NT2/D1 (cell line): ENCODE measurements around the gene FMN1.
"Not testable (repeated sequence)": the region's sequence is repeated elsewhere in the genome, so short reads cannot be mapped to it uniquely, and the experiment has no call there.

Experiments
- DNase-seq: peaks from one replicate; pipeline ENCODE4 v3.0.0-alpha.2; 2011; ENCODE audit warnings: low read depth, low spot score
- H3K27me3 ChIP-seq: 2 replicates; pipeline ENCODE4 v1.6.0; 2011; ENCODE audit warnings: mild to moderate bottlenecking; ENCODE audit not compliant: insufficient read length, insufficient read depth
- H3K36me3 ChIP-seq: 2 replicates; pipeline ENCODE4 v1.6.1; 2011; ENCODE audit warnings: mild to moderate bottlenecking, low read length, mixed read lengths; ENCODE audit not compliant: insufficient read depth, insufficient read length
- H3K4me1 ChIP-seq: 2 replicates; pipeline ENCODE4 v1.5.1; 2011; ENCODE audit not compliant: insufficient read depth, insufficient read length
- H3K4me3 ChIP-seq: 2 replicates; pipeline ENCODE4 v1.5.1; 2011; ENCODE audit warnings: low read depth; ENCODE audit not compliant: insufficient read length
- H3K9ac ChIP-seq: 2 replicates; pipeline ENCODE4 v1.6.0; 2011; ENCODE audit warnings: low read depth; ENCODE audit not compliant: insufficient read length
- H3K9me3 ChIP-seq: 2 replicates; pipeline ENCODE4 v1.5.1; 2011; ENCODE audit warnings: mild to moderate bottlenecking, low read length; ENCODE audit not compliant: insufficient read depth
- SUZ12 ChIP-seq: IDR thresholded peaks from 2 replicates; pipeline ENCODE4 v1.6.1; 2011; ENCODE audit not compliant: insufficient read length, insufficient read depth; ENCODE audit errors: extremely low read depth
- YY1 ChIP-seq: IDR thresholded peaks from 2 replicates; pipeline ENCODE4 v1.6.1; 2011; ENCODE audit not compliant: insufficient read length, insufficient read depth
- ZNF274 ChIP-seq: IDR thresholded peaks from 2 replicates; pipeline ENCODE4 v1.6.1; 2011; ENCODE audit warnings: mild to moderate bottlenecking, low read depth, low read length

FMN1 gene

DNA sequence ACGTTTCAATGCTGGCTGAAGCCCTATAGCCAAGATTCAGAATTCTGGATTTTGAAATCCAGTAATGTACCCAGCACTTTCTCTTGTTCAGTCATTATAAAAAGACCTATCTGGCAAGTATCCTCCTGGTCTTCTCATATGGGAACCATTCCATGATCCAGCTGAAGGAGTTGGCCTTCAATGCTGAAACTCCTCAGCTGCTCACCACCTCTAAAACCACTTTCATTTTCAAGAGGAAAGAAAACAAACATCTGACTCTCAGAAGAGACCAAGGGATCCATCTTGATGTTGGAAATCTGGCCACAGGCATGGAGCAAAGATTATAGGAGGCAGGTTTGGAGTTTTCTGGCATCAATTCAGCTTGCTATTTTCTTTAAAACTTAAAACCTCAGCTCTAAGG is 235.4 kb downstream of the FMN1 start:
- Histone ChIP-seq H3K27me3 (no peaks in the 10 kb centered on the region), H3K9ac (no peak overlapping the region), H3K4me1 (no peaks in the 10 kb centered on the region), H3K9me3 (no peaks in the 10 kb centered on the region), H3K36me3 (no peaks in the 10 kb centered on the region), H3K4me3 (no peak overlapping the region)
- no peak for DNase-seq
- TF ChIP-seq ZNF274 (no peak), YY1 (no peak), SUZ12 (no peak)

DNA sequence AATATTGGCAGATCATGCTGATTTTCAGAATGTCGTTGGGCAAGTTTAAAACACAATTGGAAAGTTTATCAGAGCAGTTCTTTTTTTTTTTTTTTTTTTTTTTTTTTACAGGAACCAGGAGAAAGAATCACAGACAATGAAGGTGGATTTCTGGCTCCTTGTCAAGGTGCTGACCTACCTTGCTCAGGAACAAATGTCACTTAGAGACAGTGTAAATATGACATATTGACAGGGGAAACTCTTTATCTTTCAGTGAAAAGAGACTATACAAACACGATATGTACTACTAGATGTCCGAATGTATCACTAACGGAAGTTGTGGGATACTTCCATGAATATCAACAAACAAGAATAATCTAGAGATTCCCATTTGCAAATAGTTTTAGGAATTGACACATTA is 237.3 kb downstream of the FMN1 start:
- Histone ChIP-seq H3K27me3 (no peaks in the 10 kb centered on the region), H3K9me3 (no peaks in the 10 kb centered on the region), H3K36me3 (no peaks in the 10 kb centered on the region), H3K9ac (no peak overlapping the region), H3K4me1 (no peaks in the 10 kb centered on the region), H3K4me3 (no peak overlapping the region)
- DNase-seq, result no peak
- TF ChIP-seq ZNF274 (no peak), SUZ12 (no peak), YY1 (no peak)

DNA sequence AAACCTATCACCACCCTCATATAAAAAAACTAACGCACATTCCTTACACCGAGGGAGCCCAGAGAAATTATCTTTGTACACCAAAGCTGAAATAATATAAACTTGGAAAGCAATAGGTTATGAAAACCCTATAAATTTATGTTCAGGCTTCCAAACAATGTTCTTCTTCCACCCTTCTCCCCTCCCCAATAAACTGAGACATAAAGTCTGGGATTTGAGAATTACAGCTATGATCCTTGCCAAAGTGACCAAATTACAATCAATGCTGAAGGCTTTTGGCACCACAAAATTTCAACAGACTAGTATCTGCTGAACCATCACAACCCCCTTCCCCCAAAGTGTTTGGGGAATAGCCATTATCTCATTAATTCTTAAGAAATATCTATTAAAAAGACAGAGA is 237.8 kb downstream of the FMN1 start:
- no peaks in the 10 kb centered on the region for H3K9me3 ChIP-seq
- H3K4me1 ChIP-seq, result no peaks in the 10 kb centered on the region
- no peak for TF ChIP-seq YY1
- TF ChIP-seq ZNF274, result no peak
- TF ChIP-seq SUZ12, result no peak
- no peaks in the 10 kb centered on the region for H3K27me3 ChIP-seq
- H3K36me3 ChIP-seq, result no peaks in the 10 kb centered on the region
- DNase-seq, result no peak
- no peak overlapping the region for H3K9ac ChIP-seq
- no peak overlapping the region for H3K4me3 ChIP-seq

DNA sequence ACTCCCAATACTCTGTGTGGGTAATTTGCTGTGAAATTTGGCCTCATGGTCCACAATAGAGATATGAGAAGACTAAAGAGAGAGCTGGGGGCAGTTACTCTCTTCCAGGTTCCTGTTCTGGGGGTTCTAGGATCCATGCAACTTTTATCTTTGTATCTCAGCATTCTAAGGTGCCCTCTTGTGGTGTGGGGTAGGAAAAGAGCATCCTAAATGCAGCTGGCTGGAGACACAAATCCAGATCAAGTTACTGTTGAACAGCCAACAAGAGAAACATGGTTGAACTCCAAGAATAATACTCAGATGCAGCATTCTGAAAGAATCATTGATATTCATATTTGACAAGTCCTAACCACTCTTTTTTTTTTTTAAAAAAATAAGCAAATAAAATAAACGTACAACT is 238.5 kb downstream of the FMN1 start:
- H3K9ac ChIP-seq, result no peak overlapping the region
- no peaks in the 10 kb centered on the region for H3K27me3 ChIP-seq
- H3K36me3 ChIP-seq, result no peaks in the 10 kb centered on the region
- no peak overlapping the region for H3K4me3 ChIP-seq
- no peaks in the 10 kb centered on the region for H3K4me1 ChIP-seq
- peak; percentile 22 for DNase-seq
- TF ChIP-seq ZNF274 (no peak), YY1 (no peak), SUZ12 (no peak)
- H3K9me3 ChIP-seq, result no peaks in the 10 kb centered on the region

DNA sequence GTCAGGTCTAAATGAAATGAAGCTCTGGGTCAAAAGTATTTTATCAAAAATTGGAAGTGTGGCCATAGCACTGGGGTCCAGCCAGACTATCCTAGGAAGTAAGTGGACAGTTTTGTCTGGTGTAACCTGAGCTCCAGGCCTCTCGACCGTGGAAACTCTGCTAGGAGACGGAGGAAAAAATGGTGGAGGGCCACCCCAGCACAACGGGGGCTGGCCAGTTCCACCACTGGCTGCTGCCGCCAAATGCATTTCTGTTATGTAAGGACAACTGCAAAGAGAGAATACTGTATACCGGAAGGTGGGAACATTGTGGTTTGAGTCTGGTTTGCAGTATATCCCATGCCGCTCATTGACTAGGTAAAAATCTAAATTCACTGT is 241.0 kb downstream of the FMN1 start:
- H3K36me3 ChIP-seq, result no peaks in the 10 kb centered on the region
- no peak overlapping the region for H3K4me3 ChIP-seq
- no peak for TF ChIP-seq ZNF274
- TF ChIP-seq YY1, result no peak
- H3K27me3 ChIP-seq, result no peaks in the 10 kb centered on the region
- DNase-seq, result no peak
- H3K9ac ChIP-seq, result no peak overlapping the region
- H3K4me1 ChIP-seq, result no peaks in the 10 kb centered on the region
- no peaks in the 10 kb centered on the region for H3K9me3 ChIP-seq

DNA sequence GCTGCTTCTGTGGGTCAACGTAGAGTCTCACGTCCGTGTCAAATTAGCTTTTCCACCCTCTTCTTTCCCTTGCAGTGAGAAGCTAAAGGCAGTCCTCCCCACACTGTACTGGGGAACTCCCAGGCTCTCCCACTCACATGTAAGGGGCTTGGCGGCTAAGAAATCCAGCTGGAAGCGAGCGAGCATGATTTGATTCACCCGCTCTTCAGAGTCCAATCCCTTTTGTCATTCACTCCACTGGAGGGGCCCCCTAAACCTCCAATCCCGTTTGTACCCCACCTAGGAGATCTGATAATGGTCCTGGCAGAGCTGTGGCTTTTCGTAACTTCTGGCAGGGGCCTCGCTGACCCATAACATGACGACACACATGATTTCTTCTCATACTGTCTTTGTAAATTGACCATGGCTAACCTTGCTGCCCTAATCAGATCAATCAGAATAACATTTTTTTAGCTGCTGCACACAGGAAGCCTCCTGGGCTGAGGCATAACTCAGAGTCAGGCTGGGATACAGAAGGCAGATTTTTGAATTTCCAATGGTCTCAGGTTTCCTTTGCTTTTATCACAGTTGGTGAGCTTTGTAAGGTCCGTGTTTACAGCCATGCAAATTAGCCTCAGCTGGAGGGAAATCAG is 241.5 kb downstream of the FMN1 start:
- DNase-seq, result no peak
- TF ChIP-seq ZNF274 (no peak), YY1 (no peak), SUZ12 (no peak)
- no peaks in the 10 kb centered on the region for H3K9me3 ChIP-seq
- no peak overlapping the region for H3K4me3 ChIP-seq
- no peaks in the 10 kb centered on the region for H3K27me3 ChIP-seq
- H3K9ac ChIP-seq, result no peak overlapping the region
- no peaks in the 10 kb centered on the region for H3K4me1 ChIP-seq
- no peaks in the 10 kb centered on the region for H3K36me3 ChIP-seq

DNA sequence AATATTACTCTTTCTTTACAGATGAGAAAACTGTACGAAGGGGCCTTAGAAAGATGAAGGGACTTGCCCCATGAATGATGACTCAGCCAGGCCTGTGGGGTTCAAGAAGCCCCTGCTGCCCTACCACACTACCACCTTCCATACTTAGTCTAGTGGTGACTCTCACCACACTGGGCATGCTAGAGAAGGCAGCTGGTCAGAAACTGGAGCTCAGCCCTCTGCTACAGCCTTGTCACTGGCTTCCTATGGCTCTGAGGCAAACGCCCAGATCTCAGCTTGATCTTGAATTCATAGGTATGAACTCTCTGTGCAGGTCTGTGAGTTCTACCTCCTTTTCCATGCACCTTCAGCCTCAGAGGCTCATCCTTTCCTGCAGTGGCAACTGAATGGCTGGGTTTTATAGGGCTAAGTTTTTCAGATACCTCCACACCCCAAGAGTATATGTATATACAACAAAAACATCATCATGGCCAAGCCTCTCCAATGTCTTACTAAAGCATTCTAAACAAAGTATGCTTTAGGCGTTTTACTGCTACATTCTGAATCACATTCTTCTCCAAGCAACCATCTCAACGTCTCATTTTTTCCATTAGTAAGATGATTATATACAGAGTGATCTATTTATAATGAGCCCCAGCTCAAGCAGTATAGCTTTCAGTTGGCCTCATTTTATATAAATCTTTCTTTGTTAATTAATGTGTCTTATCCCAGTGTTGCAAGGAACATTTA is 242.6 kb downstream of the FMN1 start:
- Histone ChIP-seq H3K9me3 (no peaks in the 10 kb centered on the region), H3K4me3 (no peak overlapping the region), H3K4me1 (no peaks in the 10 kb centered on the region), H3K27me3 (no peaks in the 10 kb centered on the region), H3K36me3 (no peaks in the 10 kb centered on the region), H3K9ac (no peak overlapping the region)
- no peak for TF ChIP-seq YY1
- TF ChIP-seq SUZ12, result no peak
- TF ChIP-seq ZNF274, result no peak
- DNase-seq, result no peak

DNA sequence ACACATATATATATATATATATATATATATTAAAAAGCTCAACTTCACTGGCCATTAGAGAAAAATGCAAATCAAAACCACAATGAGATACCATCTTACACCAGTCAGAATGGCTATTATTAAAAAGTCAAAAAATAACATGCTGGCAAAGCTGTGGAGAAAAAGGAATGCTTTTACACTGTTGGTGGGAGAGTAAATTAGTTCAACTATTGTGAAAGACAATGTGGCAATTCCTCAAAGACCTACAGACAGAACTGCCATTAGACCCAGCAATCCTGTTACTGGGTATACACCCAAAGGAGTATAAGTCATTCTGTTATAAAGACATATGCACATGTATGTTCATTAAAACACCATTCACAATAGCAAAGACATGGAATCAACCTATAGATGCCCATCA is 244.5 kb downstream of the FMN1 start:
- H3K27me3 ChIP-seq, H3K9me3 ChIP-seq, H3K4me3 ChIP-seq, H3K36me3 ChIP-seq, DNase-seq, H3K9ac ChIP-seq, H3K4me1 ChIP-seq: not testable (repeated sequence)
